Right kidney (tissue), 1 donor: ENCODE data around the gene CD1E.
"Not testable (repeated sequence)": the region's sequence is repeated elsewhere in the genome, so short reads cannot be mapped to it uniquely, and the experiment has no call there.

ENCODE experiments used
- DNase-seq: peaks from one replicate; pipeline ENCODE4 v3.0.0-alpha.2; 2016

The CD1E gene

DNA sequence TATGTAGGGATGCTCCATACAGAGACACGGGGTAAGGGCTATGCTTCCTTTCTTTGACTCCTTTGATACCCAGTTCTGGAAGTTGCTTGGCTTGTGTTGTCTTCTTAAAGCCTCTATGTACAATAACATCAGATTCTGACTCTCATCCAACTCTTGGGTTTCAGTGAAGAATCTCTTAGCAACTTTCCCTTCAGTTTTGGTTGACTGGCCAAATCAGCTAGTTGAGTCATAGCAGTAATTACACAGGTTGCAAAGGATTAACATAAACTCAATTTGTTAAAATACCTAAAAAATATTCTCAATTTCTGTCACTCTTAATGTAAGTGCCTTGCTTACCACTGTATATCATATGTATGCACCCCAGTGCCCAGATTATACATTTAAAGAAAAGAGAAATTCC is 9.2 kb downstream of the CD1E start:
- no peak for DNase-seq

DNA sequence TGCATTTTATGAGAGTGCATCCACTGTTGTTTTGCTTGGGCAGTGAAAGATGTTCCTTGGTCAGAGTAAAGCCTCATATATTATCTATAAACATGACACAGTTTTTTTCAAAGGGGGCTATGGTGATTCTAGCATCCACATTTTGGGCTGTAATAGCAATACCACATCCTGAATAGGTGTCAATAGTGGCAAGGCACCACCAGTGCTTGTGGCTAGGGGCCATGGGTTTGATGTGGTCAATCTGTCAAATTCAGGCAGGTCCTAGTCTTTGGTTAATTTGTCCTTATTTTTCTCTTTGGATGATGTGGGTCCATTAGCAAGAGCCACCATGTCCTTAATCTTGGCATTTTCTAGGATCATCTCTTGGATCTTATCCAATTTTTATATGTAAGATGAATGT is 13.1 kb downstream of the CD1E start:
- no peak for DNase-seq

DNA sequence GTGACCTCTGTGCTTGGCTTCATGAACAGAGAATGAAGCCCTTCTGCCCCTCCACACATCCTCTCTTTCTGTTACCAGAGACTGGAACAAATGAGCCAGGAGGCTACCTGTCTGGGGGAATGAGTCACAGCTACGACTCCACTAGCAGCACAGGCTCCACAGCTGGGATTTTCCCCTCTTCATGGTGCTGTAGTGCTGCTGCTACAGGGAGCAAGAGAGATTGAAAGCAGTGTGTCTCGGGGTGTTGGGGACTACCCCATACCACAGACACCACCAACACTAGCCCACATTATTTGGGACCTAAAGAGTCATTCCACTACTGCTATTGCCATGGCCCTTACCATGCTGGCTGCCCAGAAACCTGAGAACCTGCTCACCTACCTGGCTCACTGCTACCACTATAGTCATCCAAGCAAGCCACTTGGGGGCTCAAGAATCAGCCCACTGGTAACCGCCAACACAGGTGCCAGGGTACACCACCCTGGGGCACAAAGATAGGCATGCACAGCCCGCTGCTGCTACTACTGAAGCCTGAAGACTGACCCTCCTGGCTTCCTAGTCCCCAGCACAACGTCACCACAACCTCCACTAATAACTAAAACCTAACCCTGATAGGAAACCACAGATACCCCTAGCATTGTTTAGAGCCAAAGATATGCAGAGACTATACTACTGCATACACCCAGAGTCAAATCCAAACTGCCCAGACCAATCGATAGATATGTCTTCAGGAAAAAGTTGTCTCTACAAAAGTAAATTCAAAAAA is 17.7 kb downstream of the CD1E start:
- no peak for DNase-seq

DNA sequence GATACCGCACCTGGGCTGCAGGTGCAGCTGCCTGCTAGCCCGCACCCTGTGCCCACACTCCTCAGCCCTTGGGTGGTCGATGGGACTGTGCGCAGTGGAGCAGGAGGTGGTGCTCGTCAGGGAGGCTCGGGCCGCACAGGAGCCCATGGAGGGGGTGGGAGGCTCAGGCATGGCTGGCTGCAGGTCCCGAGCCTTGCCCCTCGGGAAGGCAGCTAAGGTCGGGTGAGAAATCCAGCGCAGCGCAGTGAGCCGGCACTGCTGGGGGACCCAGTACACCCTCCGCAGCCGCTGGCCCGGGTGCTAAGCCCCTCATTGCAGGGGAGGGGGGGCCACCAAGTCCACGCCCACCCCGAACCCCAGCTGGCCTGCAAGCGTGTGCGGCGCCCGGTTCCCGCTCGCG is 20.4 kb downstream of the CD1E start:
- DNase-seq: not testable (repeated sequence)

DNA sequence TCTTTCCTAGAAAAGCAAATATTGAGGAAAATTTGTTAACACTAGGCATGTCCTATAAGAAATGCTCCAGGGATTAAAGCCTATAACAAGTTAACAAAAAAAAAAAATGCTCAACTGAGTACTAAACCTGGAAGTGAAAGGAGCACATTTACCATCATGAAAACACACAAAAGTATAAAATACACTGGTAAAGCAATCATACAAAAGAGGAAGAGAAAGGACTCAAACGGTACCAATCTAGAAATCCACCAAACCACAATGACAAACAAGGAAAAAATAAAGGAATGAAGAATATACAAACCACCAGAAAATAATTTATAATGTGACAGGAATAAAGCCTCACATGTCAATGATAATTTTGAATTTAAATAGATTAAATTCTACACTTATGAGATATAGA is 21.2 kb downstream of the CD1E start:
- no peak for DNase-seq

DNA sequence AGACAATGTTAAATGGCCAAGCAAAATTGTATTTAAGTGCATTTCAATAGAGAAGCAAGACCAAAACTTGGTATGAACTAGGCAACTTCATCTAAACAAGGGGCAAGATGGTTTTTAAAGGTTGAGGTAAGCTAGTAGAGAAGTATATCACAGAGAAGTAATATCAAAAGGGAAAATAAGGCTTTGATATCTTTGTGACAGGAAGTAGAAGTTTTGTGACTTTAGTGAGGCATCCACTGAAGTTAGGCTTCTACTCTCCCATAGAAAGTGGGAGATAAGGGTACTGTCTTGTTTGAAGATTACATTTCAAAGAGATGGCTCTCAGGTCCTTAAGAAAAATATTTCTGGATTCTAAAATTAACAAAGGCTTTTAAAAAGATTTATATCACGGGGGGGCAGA is 36.6 kb downstream of the CD1E start:
- DNase-seq: no peak

DNA sequence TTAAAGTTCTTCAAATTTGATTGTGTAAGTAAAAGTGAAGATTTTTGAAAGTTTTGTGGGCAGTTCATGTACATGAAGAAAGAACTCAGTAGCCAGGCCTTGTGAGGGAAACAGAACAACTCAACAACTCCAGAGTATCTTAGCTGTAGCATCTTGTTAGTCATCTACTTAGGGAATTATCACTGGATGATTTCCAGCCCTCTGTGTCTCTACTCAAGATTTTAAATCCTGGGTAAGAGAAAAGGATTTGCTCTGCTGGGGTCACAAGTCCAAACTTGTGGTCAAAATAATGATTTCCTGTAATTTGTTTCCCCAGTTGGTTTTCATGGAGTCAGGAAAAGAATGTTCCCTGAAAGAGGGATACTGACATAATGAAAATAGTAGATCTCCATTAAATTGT is 37.4 kb downstream of the CD1E start:
- DNase-seq: no peak

DNA sequence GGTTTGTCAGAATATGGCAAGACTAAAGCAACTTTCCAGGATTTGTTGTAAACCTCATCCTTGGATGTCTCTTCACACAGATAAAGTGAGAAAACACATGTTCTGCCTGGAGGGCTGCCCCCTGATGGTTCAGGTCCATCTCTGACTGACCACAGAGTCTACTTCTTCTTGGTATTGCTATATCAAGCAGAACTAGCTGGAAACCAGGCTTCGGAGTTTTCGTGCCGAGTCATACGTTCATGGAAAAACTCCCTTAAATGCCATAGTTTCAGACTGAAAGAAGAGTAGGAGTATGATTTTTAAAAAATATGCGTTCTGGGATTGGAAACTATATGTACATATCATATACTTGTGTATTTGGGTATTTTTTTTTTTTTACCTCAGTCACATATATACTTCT is 39.8 kb downstream of the CD1E start:
- DNase-seq: no peak

DNA sequence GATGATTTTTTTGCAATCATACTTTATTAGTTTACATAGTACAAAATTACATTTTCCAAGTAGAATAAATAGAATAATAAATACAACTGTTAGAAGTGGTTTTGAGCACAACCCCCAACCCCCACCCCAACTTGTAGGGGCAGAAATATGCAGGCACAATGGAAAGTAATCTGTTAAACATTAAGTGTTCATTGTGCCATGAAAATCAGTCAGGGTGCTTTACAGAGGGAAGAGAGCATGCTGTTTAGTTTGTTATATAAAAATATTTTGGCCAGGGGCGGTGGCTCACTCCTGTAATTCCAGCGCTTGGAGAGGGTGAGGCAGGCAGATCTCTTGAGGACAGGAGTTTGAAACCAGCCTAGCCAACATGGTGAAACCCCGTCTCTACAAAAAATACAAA is 43.0 kb downstream of the CD1E start:
- DNase-seq: no peak

DNA sequence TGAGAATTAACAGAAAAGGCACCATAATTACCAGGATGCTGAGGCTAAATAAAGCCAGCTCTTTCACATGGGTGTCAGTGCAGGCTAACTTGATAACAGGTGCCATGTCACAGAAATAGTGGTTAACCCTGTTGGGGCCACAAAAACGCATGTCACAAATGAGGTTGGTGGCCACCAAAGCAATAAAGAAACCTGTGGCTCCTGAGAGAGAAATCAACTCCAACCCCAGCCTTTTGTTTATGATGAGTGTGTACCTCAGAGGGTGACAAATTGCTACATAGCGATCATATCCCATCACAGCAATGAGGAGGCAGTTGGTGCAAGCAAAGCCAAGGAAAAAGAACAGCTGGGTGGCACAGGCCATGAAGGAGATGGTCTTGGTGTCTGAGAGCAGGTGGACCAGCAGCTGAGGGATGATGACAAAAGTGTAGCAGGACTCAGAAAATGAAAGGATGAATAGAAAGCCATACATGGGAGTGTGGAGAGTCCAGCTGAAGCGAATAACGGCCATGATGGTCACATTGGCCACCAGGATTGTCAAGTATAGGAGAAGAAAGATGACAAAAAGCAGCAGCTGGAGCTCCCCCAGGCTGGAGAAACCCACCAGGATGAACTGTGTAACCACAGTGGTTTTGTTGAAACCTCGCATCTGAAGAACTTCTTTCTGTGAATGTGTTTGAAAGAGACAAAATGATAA is 45.3 kb downstream of the CD1E start, which contains the start of gene OR10T2:
Gene OR10T2 (minus strand): TSS at position 649 of the 697 bp plus-strand sequence. CDS start 0 bp downstream, at position 649.
- DNase-seq: no peak

DNA sequence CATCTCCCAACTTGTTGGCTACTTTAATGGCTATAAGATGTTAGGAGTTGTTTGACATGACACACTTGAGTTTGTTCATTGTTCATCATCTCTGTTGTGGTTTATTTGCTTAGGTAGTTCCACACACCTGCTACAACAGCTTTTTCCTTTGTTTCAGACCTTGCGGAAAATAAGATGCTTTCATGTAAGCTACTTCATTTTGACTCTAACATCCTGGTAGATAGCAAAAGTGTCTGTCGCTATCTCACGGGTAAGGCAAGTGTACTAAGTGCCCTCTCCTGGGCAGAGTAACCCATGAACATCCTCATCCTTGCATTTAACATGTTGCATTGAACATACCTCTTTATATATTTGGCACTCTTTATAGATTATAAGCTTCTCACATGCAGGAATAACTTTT is 47.2 kb downstream of the CD1E start:
- no peak for DNase-seq

DNA sequence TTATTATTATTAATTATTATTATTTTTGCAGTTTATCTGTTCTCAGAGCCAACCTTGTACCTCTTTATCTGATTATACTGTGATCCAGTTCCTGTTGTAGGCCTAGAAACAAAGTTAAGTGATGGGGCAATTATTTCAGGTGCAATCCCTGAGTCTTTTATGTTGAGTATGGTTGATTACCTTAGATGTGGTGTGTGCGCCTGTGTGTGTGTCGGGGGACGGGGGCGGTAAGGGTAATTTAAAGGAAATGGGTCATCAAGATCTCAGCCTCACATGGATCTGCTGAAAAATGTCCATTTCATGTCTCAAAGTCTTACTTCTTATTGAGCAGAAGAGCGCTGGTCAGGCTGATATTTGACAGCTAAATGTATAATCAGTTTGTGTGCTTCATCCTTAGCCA is 53.4 kb downstream of the CD1E start:
- DNase-seq: no peak
